ENCODE measurements around the gene MBNL3. TPM values are rescaled to one million over a fixed set of nuclear protein-coding genes. Genes with fewer than 3 reads are reported as not detected.

Gene MBNL3
- total RNA-seq, 1 experiment from 2014 or later, result 2.6 TPM

DNA sequence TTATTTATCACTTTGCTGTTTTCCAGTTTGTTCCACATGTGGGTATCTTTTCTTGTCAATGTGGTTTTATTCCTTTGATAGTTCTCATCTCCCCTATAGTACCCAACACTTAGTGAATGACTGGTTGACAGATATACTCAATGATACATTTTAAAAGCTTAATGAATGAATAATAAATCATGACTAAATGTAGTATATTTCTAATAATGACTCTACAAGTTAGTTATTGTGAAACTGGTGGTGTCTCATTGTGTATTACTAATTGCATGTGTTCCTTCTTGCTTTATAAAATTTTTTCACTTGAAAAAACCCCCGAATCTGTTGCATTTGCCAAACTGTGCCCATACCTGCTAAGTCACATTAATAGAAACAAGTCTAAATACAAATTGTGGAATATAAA lies 95.4 kb downstream of the MBNL3 start:
- no peaks in the 10 kb centered on the region for H3K4me1 Mint-ChIP-seq

More for the DNA sequence above, 95.4 kb downstream of the MBNL3 start:
- Histone ChIP-seq H3K27me3 (ENCODE audit: insufficient read depth, low read length) (no peaks in the 10 kb centered on the region), H2BK120ac (ENCODE audit: low read depth, low read length, poor library complexity, severe bottlenecking) (no peak overlapping the region), H4K91ac (ENCODE audit: insufficient read length, low read depth, low read length) (no peak overlapping the region), H3K4me2 (ENCODE audit: insufficient read depth, insufficient read length, low read length) (no peak overlapping the region), H4K8ac (replicated peaks; ENCODE audit: insufficient read length, low read depth, low read length) (no peak overlapping the region), H3K14ac (ENCODE audit: insufficient read depth, low read length) (no peak overlapping the region), H2BK20ac (ENCODE audit: low read depth, low read length, poor library complexity, severe bottlenecking) (no peak overlapping the region), H2BK15ac (ENCODE audit: low read depth, low read length) (no peak overlapping the region), H3K27ac (ENCODE audit: insufficient read length, low read depth, low read length) (no peak overlapping the region), H3K23me2 (ENCODE audit: insufficient read length, low read depth, low read length, poor library complexity, severe bottlenecking) (no peaks in the 10 kb centered on the region), H2AK5ac (ENCODE audit: insufficient read length, low read length) (no peak overlapping the region), H3K79me1 (ENCODE audit: insufficient read depth, low read depth, low read length, poor library complexity, severe bottlenecking) (no peaks in the 10 kb centered on the region), H3K23ac (ENCODE audit: insufficient read length, low read depth, low read length) (no peak overlapping the region), H3K4ac (ENCODE audit: low read depth, low read length) (no peak overlapping the region), H3K79me2 (ENCODE audit: insufficient read depth, low read length) (no peaks in the 10 kb centered on the region), H3K56ac (ENCODE audit: insufficient read length, low read depth, low read length) (no peak overlapping the region), H4K5ac (ENCODE audit: insufficient read length, low read depth, low read length) (no peak overlapping the region), H3K9me3 (ENCODE audit: control insufficient read depth, low read depth, low read length) (no peaks in the 10 kb centered on the region), H2BK5ac (ENCODE audit: insufficient read length, low read length) (no peak overlapping the region), H3K18ac (ENCODE audit: insufficient read length, low read depth, low read length) (no peak overlapping the region), H2AFZ (ENCODE audit: low read length) (no peak overlapping the region), H2BK12ac (ENCODE audit: insufficient read length, low read depth, low read length) (no peak overlapping the region), H4K20me1 (ENCODE audit: control insufficient read depth, insufficient read depth, insufficient read length) (no peaks in the 10 kb centered on the region), H3K4me1 (ENCODE audit: insufficient read depth, low read length) (no peaks in the 10 kb centered on the region), H3K9ac (ENCODE audit: extremely low read depth, insufficient read length, low read length) (no peak overlapping the region), H3T11ph (ENCODE audit: low read length) (no peak overlapping the region)
- Mint-ChIP-seq H3K27ac (no peak overlapping the region; a peak in 1 of 7 replicates), H3K36me3 (ENCODE audit: insufficient read depth in 1 of 3, low read depth in 3 of 3) (no peaks in the 10 kb centered on the region), H3K9me3 (no peaks in the 10 kb centered on the region), H3K4me3 (no peak overlapping the region), H3K27me3 (ENCODE audit: low read depth) (no peaks in the 10 kb centered on the region; the same call in 1 of the 2 replicates)
- TF ChIP-seq, protein P1, sequence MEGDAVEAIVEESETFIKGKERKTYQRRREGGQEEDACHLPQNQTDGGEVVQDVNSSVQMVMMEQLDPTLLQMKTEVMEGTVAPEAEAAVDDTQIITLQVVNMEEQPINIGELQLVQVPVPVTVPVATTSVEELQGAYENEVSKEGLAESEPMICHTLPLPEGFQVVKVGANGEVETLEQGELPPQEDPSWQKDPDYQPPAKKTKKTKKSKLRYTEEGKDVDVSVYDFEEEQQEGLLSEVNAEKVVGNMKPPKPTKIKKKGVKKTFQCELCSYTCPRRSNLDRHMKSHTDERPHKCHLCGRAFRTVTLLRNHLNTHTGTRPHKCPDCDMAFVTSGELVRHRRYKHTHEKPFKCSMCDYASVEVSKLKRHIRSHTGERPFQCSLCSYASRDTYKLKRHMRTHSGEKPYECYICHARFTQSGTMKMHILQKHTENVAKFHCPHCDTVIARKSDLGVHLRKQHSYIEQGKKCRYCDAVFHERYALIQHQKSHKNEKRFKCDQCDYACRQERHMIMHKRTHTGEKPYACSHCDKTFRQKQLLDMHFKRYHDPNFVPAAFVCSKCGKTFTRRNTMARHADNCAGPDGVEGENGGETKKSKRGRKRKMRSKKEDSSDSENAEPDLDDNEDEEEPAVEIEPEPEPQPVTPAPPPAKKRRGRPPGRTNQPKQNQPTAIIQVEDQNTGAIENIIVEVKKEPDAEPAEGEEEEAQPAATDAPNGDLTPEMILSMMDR (conservative IDR thresholded peaks at IDR 0.05), result no peak
- DNase-seq, result no peak
- WGBS (ENCODE audit: extremely low coverage, insufficient read length, low lambda C conversion rate), result no CpG with 5 or more reads among the region's 1 CpG
